OCI-LY7 (cell line): ENCODE measurements around the gene PRR16. TPM values are rescaled to one million over a fixed set of nuclear protein-coding genes. Genes with fewer than 3 reads are reported as not detected.

ENCODE experiments used
- BruUV-seq: library from RNA; stranded (reverse); fragments of 400-500 nt; replicated peaks from 2 replicates; lab custom pipeline; 2021; lab: Mats Ljungman, UMichigan
- CTCF ChIA-PET: fragments of 300-600 bp; sonication (Branson Sonifier 250); formaldehyde crosslinking; loops from one replicate; lab custom pipeline; 2022; ENCODE audit warnings: antibody characterized with exemption; ENCODE audit not compliant: unreplicated experiment; lab: Charles Lee
- POLR2A ChIA-PET: fragments of 300-600 bp; sonication (Branson Sonifier 250); formaldehyde crosslinking; loops from one replicate; lab custom pipeline; 2022; ENCODE audit warnings: antibody characterized with exemption; lab: Charles Lee
- DNase-seq: peaks from one replicate; pipeline ENCODE4 v3.0.0-alpha.2; 2015; ENCODE audit warnings: low spot score
- H2AFZ ChIP-seq: fragments of 200-600 bp; sonication (generic), shearing (Covaris generic); 2 replicates; pipeline ENCODE4 v1.6.1; 2014; ENCODE audit warnings: mild to moderate bottlenecking, antibody characterized with exemption, low read length, moderate library complexity
- H3K27ac ChIP-seq: fragments of 200-600 bp; sonication (generic); 2 replicates; pipeline ENCODE4 v1.5.1; 2014; ENCODE audit warnings: mixed run types, low read depth, mild to moderate bottlenecking, moderate library complexity, low read length, inconsistent platforms; ENCODE audit not compliant: poor library complexity, severe bottlenecking
- H3K36me3 ChIP-seq: fragments of 200-600 bp; sonication (generic); 2 replicates; pipeline ENCODE4 v1.6.1; 2014; ENCODE audit warnings: mild to moderate bottlenecking, antibody characterized with exemption, low read length, moderate library complexity, mixed read lengths; ENCODE audit not compliant: insufficient read depth
- H3K4me1 ChIP-seq: fragments of 200-600 bp; sonication (generic); 2 replicates; pipeline ENCODE4 v1.5.1; 2014; ENCODE audit warnings: mild to moderate bottlenecking, low read length; ENCODE audit not compliant: insufficient read depth, poor library complexity, severe bottlenecking
- H3K4me2 ChIP-seq: fragments of 200-600 bp; sonication (generic); 2 replicates; pipeline ENCODE4 v1.6.1; 2014; ENCODE audit warnings: mild to moderate bottlenecking, low read length
- H3K4me3 ChIP-seq: fragments of 200-600 bp; sonication (generic); 2 replicates; pipeline ENCODE4 v1.5.1; 2014; ENCODE audit warnings: mild to moderate bottlenecking, low read depth, low read length; ENCODE audit not compliant: poor library complexity, severe bottlenecking
- H3K79me2 ChIP-seq: fragments of 200-600 bp; sonication (generic); 2 replicates; pipeline ENCODE4 v1.6.1; 2016; ENCODE audit warnings: low read depth, mild to moderate bottlenecking, low read length, moderate library complexity, mixed read lengths; ENCODE audit not compliant: insufficient read depth
- H3K9me2 ChIP-seq: fragments of 200-600 bp; sonication (generic); 2 replicates; pipeline ENCODE4 v1.6.1; 2016; ENCODE audit warnings: mild to moderate bottlenecking, low read length, mixed read lengths; ENCODE audit not compliant: insufficient read depth
- H3K9me3 ChIP-seq: fragments of 200-600 bp; sonication (generic); 2 replicates; pipeline ENCODE4 v1.6.1; 2014; ENCODE audit warnings: mild to moderate bottlenecking, mixed run types, low read length, mixed read lengths
- H4K20me1 ChIP-seq: fragments of 200-600 bp; sonication (generic); 2 replicates; pipeline ENCODE4 v1.6.1; 2014; ENCODE audit warnings: mild to moderate bottlenecking, antibody characterized with exemption, low read length, moderate library complexity, mixed read lengths; ENCODE audit not compliant: insufficient read depth
- CTCF ChIP-seq: fragments of 200-600 bp; sonication (generic); conservative IDR thresholded peaks from 2 replicates; pipeline ENCODE4 v1.5.1; 2014; ENCODE audit warnings: mild to moderate bottlenecking, antibody characterized with exemption, low read length, moderate library complexity, mixed read lengths
- EZH2phosphoT487 ChIP-seq: fragments of 200-600 bp; sonication (generic); IDR thresholded peaks from 2 replicates; pipeline ENCODE4 v1.6.1; 2018; ENCODE audit warnings: low read depth, borderline replicate concordance, mild to moderate bottlenecking, mixed run types, antibody characterized with exemption, low read length, moderate library complexity, mixed read lengths
- intact Hi-C: fragments of 100-400 bp; cut with micrococcal nuclease; formaldehyde crosslinking; loops from one replicate; pipeline ENCODE4 v1.10.0; 2022; ENCODE audit not compliant: unreplicated experiment
- total RNA-seq, 2 experiments: library from RNA; depleted of rRNA in 1 of 2; stranded (reverse); fragments of >200 nt in 1 of 2; shearing (Covaris generic) in 1 of 2; gene quantifications; 2 replicates each; pipeline ENCODE4 v1.2.3, GENCODE V29; 2014 to 2022

PRR16 gene
- total RNA-seq, 2 experiments from 2014 or later, result not detected

GRCh38 chr5:120451445-120451844 is 12.7 kb upstream of the PRR16 start:
- Histone ChIP-seq H3K4me3 (no peak overlapping the region), H3K36me3 (no peaks in the 10 kb centered on the region), H4K20me1 (no peaks in the 10 kb centered on the region), H3K27ac (no peak overlapping the region), H3K4me2 (no peak overlapping the region), H3K9me2 (no peaks in the 10 kb centered on the region), H3K79me2 (no peaks in the 10 kb centered on the region), H2AFZ (no peak overlapping the region), H3K4me1 (no peaks in the 10 kb centered on the region), H3K9me3 (no peaks in the 10 kb centered on the region)
- intact Hi-C loops, result no loop called here
- no TSS peak for BruUV-seq
- ChIA-PET POLR2A (no interaction called here), CTCF (no interaction called here)
- TF ChIP-seq EZH2phosphoT487 (no peak), CTCF (no peak)
- no peak for DNase-seq

GRCh38 chr5:120452471-120452870 is 11.6 kb upstream of the PRR16 start:
- Histone ChIP-seq H3K36me3 (no peaks in the 10 kb centered on the region), H2AFZ (no peak overlapping the region), H4K20me1 (no peaks in the 10 kb centered on the region), H3K27ac (no peak overlapping the region), H3K4me1 (peaks cover 4% of the 10 kb centered on the region), H3K4me3 (no peak overlapping the region), H3K9me2 (no peaks in the 10 kb centered on the region), H3K4me2 (no peak overlapping the region), H3K9me3 (no peaks in the 10 kb centered on the region), H3K79me2 (no peaks in the 10 kb centered on the region)
- ChIA-PET CTCF (no interaction called here), POLR2A (no interaction called here)
- DNase-seq, result no peak
- TF ChIP-seq EZH2phosphoT487 (no peak), CTCF (no peak)
- intact Hi-C loops, result no loop called here
- no TSS peak for BruUV-seq

GRCh38 chr5:120454094-120454798 is 9.9 kb upstream of the PRR16 start:
- Histone ChIP-seq H3K27ac (no peak overlapping the region), H3K9me3 (no peaks in the 10 kb centered on the region), H3K79me2 (no peaks in the 10 kb centered on the region), H3K4me2 (no peak overlapping the region), H3K4me3 (no peak overlapping the region), H3K36me3 (no peaks in the 10 kb centered on the region), H3K4me1 (peaks cover 9% of the 10 kb centered on the region), H2AFZ (no peak overlapping the region), H4K20me1 (no peaks in the 10 kb centered on the region), H3K9me2 (no peaks in the 10 kb centered on the region)
- no peak for TF ChIP-seq EZH2phosphoT487
- no peak for TF ChIP-seq CTCF
- BruUV-seq, result no TSS peak
- no peak for DNase-seq
- intact Hi-C loops, result no loop called here
- ChIA-PET POLR2A (no interaction called here), CTCF (no interaction called here)
